K562 (cell line): ENCODE results near the gene HLA-DMB. TPM values are rescaled to one million over a fixed set of nuclear protein-coding genes. Genes with fewer than 3 reads are reported as not detected.

Experiments used
- ARNT ChIP-seq, 2 experiments: fragments of 450-650 bp; IDR thresholded peaks; 2 replicates each; pipeline ENCODE4 v1.6.1; 2016; ENCODE audit warnings: mild to moderate bottlenecking in 1 of 2
- ATF3 ChIP-seq, 2 experiments: fragments of 450-650 bp in 1 of 2; sonication (generic) in 1 of 2; formaldehyde crosslinking in 1 of 2; IDR thresholded peaks in 1 of 2; conservative IDR thresholded peaks in 1 of 2; 2 replicates each; pipeline versions ENCODE4 v1.6.1 to v1.8.1; 2016 to 2023; ENCODE audit warnings: mild to moderate bottlenecking in 2 of 2, moderate library complexity in 2 of 2, inconsistent platforms in 1 of 2, missing genetic modification reagents in 1 of 2
- E2F6 ChIP-seq, 2 experiments: IDR thresholded peaks; 2 replicates each; pipeline ENCODE4 v1.6.1; 2011; ENCODE audit warnings: borderline replicate concordance in 1 of 2, control low read depth in 1 of 2, low read depth in 1 of 2, low read length in 1 of 2, mild to moderate bottlenecking in 1 of 2, mixed read lengths in 1 of 2, moderate library complexity in 1 of 2; ENCODE audit not compliant: insufficient read depth in 1 of 2, insufficient read length in 1 of 2, poor library complexity in 1 of 2, severe bottlenecking in 1 of 2; ENCODE audit errors: extremely low read depth in 1 of 2
- ETS2 ChIP-seq: IDR thresholded peaks from 2 replicates; pipeline ENCODE4 v1.6.1; 2016; ENCODE audit warnings: borderline replicate concordance, missing genetic modification characterization, mild to moderate bottlenecking, moderate library complexity, missing compliant biosample characterization; ENCODE audit not compliant: poor library complexity, severe bottlenecking
- KLF13 ChIP-seq: fragments of 450-650 bp; IDR thresholded peaks from 2 replicates; pipeline ENCODE4 v1.6.1; 2016; ENCODE audit warnings: missing genetic modification characterization, low read depth, mild to moderate bottlenecking, missing compliant biosample characterization, moderate library complexity, borderline replicate concordance
- MAX ChIP-seq: sonication (generic); formaldehyde crosslinking; IDR thresholded peaks from 2 replicates; pipeline ENCODE4 v1.9.0; 2022; ENCODE audit warnings: mild to moderate bottlenecking, missing genetic modification reagents
- MAZ ChIP-seq, 2 experiments: fragments of 450-650 bp in 1 of 2; sonication (generic) in 1 of 2; formaldehyde crosslinking; IDR thresholded peaks in 1 of 2; conservative IDR thresholded peaks in 1 of 2; 2 replicates each; pipeline versions ENCODE4 v1.4.0 to v1.5.0; 2020; ENCODE audit warnings: mild to moderate bottlenecking in 1 of 2, missing genetic modification reagents in 1 of 2
- NFATC3 ChIP-seq: fragments of 450-650 bp; IDR thresholded peaks from 2 replicates; pipeline ENCODE4 v1.6.1; 2017; ENCODE audit warnings: mild to moderate bottlenecking
- NR4A1 ChIP-seq, 2 experiments: fragments of 250-450 bp in 1 of 2; fragments of 450-650 bp in 1 of 2; sonication (Bioruptor Pico) in 1 of 2; IDR thresholded peaks; 2 replicates each; pipeline versions ENCODE4 v1.4.0 to v1.6.1; 2016 to 2020; ENCODE audit warnings: mild to moderate bottlenecking in 2 of 2, missing compliant biosample characterization in 1 of 2, missing genetic modification characterization in 1 of 2, moderate library complexity in 1 of 2
- RREB1 ChIP-seq: fragments of 250-450 bp; sonication (Bioruptor Pico); IDR thresholded peaks from 2 replicates; pipeline ENCODE4 v1.4.0; 2020
- SP1 ChIP-seq: sonication (generic); formaldehyde crosslinking; IDR thresholded peaks from 2 replicates; pipeline ENCODE4 v1.8.1; 2022; ENCODE audit warnings: mild to moderate bottlenecking, missing genetic modification reagents
- ZNF316 ChIP-seq: fragments of 450-650 bp; IDR thresholded peaks from 2 replicates; pipeline ENCODE4 v1.6.1; 2016
- ZNF695 ChIP-seq: fragments of 450-650 bp; formaldehyde crosslinking; IDR thresholded peaks from 2 replicates; pipeline ENCODE4 v1.4.0; 2020; ENCODE audit warnings: mild to moderate bottlenecking, moderate library complexity
- polyA plus RNA-seq, 8 experiments: library from polyadenylated mRNA; depleted of rRNA in 4 of 8; stranded (reverse) in 5 of 8; unstranded in 3 of 8; fragments of >200 nt; fragmentation: Nextera tagmentation in 2 of 8; fragmentation: Illumina TruSeq in 1 of 8; extraction: Ambion mirVana in 2 of 8; extraction: Trizol in 1 of 8; gene quantifications; 2 replicates each; pipeline versions ENCODE4 v1.2.1 to v1.2.3, GENCODE V29; 2011 to 2014; ENCODE audit warnings: inconsistent platforms in 1 of 8, missing spikeins in 1 of 8
- total RNA-seq, 7 experiments: library from RNA; depleted of rRNA in 6 of 7; stranded (reverse); fragments of >200 nt in 6 of 7; fragmentation: Illumina TruSeq in 2 of 7; extraction: Trizol in 2 of 7; gene quantifications; 2 replicates each; pipeline versions ENCODE4 v1.2.1 to v1.2.3, GENCODE V29; 2011 to 2021; ENCODE audit warnings: low replicate concordance in 1 of 7

Gene HLA-DMB
- total and polyA plus RNA-seq, 9 of the 15 experiments (the other 6 are each of a cell fraction or from before 2014, with no cell fraction given), result 0.38 TPM; not detected in 8

GRCh38 chr6:32971581-32972352 lies 30.9 kb upstream of the HLA-DMB start (continued):
- TF ChIP-seq RREB1 (CRISPR knock-in tag) (peak; percentile 95), NFATC3 (no peak; the same call in 1 of the 2 replicates), MAZ (CRISPR knock-in tag; conservative IDR thresholded peaks at IDR 0.05 in 1 of 2, IDR thresholded peaks at IDR 0.05 in 1 of 2) (peak; percentile 67 to 84), ETS2 (tag) (no peak), ZNF316 (no peak), ARNT (IDR thresholded peaks at IDR 0.05) (no peak), MAX (peak; percentile 86), E2F6 (IDR thresholded peaks at IDR 0.05; ENCODE audit: borderline replicate concordance in 1 of 2, extremely low read depth in 1 of 2, insufficient read depth in 1 of 2, insufficient read length in 1 of 2, low read depth in 1 of 2, low read length in 1 of 2, poor library complexity in 1 of 2, severe bottlenecking in 1 of 2) (peak; percentile 97), NR4A1 (CRISPR knock-in tag; IDR thresholded peaks at IDR 0.05) (peak; percentile 95; the same call in 1 of the 2 replicates), NR4A1 (tag; IDR thresholded peaks at IDR 0.05) (peak; percentile 85; the same call in 1 of the 2 replicates), ATF3 (IDR thresholded peaks at IDR 0.05) (peak; percentile 100), ATF3 (CRISPR knock-in tag; conservative IDR thresholded peaks at IDR 0.05) (peak; percentile 80), ZNF695 (0 out of 2 replicates have a peak, but pooled peaks have one; percentile 43), SP1 (CRISPR knock-in tag) (peak; percentile 14), KLF13 (tag) (peak; percentile 92)
